ENCODE measurements around the gene POLR2E. TPM values are rescaled to one million over a fixed set of nuclear protein-coding genes. Genes with fewer than 3 reads are reported as not detected.

POLR2E gene
- total RNA-seq, 1 donor from 2014 or later, result 140 TPM

DNA sequence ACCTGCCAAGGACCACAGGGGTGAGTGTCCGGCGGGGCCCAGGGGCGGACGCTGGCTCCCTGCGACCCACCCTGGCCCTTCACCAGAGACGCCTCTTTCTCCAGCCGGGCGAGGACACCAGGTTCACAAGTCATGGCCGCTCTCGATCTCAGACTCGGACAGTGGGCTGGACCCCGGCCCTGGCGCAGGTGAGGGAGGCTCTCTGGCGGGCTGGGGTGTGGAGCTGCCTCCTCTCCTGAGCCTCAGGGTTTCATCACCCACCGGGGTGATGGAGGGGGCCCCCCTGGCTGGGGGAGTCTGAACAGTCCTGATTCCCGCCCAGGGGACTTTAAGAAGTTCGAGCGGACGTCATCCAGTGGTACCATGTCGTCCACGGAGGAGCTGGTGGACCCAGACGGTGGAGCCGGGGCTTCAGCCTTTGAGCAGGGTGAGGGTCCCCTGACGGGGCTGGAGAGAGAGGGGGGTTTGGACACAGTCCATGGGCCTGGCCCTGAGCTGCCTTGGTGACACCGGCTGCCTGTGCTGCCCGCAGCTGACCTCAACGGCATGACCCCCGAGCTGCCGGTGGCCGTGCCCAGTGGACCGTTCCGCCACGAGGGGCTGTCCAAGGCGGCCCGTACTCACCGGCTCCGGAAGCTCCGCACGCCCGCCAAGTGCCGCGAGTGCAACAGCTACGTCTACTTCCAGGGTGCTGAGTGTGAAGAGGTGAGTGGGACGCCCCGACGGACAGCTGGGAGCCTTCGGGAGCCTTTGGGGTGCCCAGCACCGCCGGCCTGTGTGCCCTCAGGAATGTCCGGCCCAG, 14.6 kb downstream of the POLR2E start:
- no peaks in the 10 kb centered on the region for H3K27me3 ChIP-seq (ENCODE audit: low read depth)
- H3K36me3 ChIP-seq, result no peaks in the 10 kb centered on the region
- no peak overlapping the region for H3K27ac ChIP-seq (replicated peaks)
- no peak for DNase-seq
- no peak for TF ChIP-seq CTCF (IDR thresholded peaks at IDR 0.05; ENCODE audit: borderline replicate concordance)
- H3K4me1 ChIP-seq, result peaks cover 10% of the 10 kb centered on the region
- no peaks in the 10 kb centered on the region for H3K9me3 ChIP-seq (replicated peaks)
- H3K4me3 ChIP-seq, result no peak overlapping the region
- intact Hi-C loops (cut with micrococcal nuclease), result no loop called here

- Histone ChIP-seq H3K36me3 (no peaks in the 10 kb centered on the region), H3K9me3 (replicated peaks) (no peaks in the 10 kb centered on the region), H3K27me3 (ENCODE audit: low read depth) (no peaks in the 10 kb centered on the region), H3K27ac (replicated peaks) (no peak overlapping the region), H3K4me1 (peaks cover 15% of the 10 kb centered on the region), H3K4me3 (no peak overlapping the region)
- no peak for TF ChIP-seq CTCF (IDR thresholded peaks at IDR 0.05; ENCODE audit: borderline replicate concordance)
- intact Hi-C loops (cut with micrococcal nuclease), result no loop called here
- DNase-seq, result no peak
Measured at GRCh38 chr19:1079566-1080111, 15.5 kb downstream of the POLR2E start.

DNA sequence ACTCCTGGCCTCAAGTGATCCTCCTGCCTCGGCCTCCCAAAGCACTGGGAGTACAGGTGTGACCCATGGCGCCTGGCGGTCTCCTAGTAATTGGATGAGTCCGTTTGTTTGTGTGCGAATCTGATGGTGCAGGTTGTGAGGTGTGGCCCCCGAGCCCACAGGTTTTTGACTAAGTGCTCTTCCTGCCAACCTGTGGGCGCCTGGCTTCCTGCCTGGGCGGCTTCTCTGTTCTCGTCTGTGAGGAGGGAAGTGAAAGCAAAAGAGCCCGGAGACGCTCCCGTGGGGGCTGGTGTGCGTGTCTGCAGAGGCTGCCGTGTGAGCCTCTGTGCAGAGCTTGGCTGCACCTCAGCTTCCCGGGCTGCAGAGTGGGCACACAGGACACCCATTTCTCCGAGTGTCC, 18.2 kb downstream of the POLR2E start:
- Histone ChIP-seq H3K27ac (replicated peaks) (no peak overlapping the region), H3K4me1 (peaks cover 5% of the 10 kb centered on the region), H3K9me3 (replicated peaks) (no peaks in the 10 kb centered on the region), H3K27me3 (ENCODE audit: low read depth) (peaks cover 16% of the 10 kb centered on the region), H3K4me3 (peak overlapping the region; percentile 33), H3K36me3 (no peaks in the 10 kb centered on the region)
- peak; percentile 67 for DNase-seq
- no peak for TF ChIP-seq CTCF (IDR thresholded peaks at IDR 0.05; ENCODE audit: borderline replicate concordance)
- intact Hi-C loops (cut with micrococcal nuclease), result no loop called here

GRCh38 chr19:1076046-1076386, 19.2 kb downstream of the POLR2E start:
- Histone ChIP-seq H3K4me3 (no peak overlapping the region), H3K27ac (replicated peaks) (no peak overlapping the region), H3K4me1 (peaks cover 12% of the 10 kb centered on the region), H3K36me3 (no peaks in the 10 kb centered on the region), H3K27me3 (ENCODE audit: low read depth) (peaks cover 25% of the 10 kb centered on the region), H3K9me3 (replicated peaks) (no peaks in the 10 kb centered on the region)
- no peak for DNase-seq
- intact Hi-C loops (cut with micrococcal nuclease), result no loop called here
- TF ChIP-seq CTCF (IDR thresholded peaks at IDR 0.05; ENCODE audit: borderline replicate concordance), result no peak

DNA sequence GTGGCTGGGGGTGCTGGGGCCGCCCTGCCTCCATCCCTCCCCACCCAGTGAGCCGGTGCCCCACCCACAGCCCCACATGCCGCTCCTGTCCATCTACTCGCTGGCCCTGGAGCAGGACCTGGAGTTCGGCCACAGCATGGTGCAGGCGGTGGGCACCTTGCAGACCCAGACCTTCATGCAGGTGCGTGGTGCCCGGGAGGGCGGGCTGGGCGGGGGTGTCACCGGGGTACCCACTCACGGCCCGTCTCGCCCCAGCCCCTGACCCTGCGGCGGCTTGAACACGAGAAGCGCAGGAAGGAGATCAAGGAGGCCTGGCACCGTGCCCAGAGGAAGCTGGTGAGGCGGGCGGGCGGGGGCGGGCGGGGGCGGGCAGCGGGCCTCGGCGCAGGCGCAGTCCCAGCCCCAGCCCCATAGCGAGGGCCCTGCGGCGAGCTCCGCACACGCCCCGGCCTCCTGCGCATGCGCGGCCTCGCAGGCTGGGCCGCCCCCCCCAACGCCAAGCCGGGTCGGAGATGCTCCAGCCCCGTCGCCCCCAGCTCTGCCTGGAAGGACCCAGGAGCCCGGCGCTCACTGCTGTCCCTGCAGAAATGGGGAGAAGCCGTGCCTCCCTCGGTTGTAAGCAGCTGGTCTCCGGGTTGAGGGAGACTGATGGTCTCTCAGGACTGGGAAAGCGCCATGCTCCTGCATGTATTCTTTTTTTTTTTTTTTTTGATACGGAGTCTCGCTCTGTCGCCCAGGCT, 20.5 kb downstream of the POLR2E start:
- Histone ChIP-seq H3K27me3 (ENCODE audit: low read depth) (peaks cover 38% of the 10 kb centered on the region), H3K9me3 (replicated peaks) (no peaks in the 10 kb centered on the region), H3K4me1 (peaks cover 19% of the 10 kb centered on the region), H3K36me3 (no peaks in the 10 kb centered on the region), H3K27ac (replicated peaks) (no peak overlapping the region), H3K4me3 (peak overlapping the region; percentile 48)
- intact Hi-C loops (cut with micrococcal nuclease), result no loop called here
- no peak for TF ChIP-seq CTCF (IDR thresholded peaks at IDR 0.05; ENCODE audit: borderline replicate concordance)
- peak; percentile 86 for DNase-seq

Data from left ventricle myocardium inferior (tissue), 1 donor.